GM12892 (cell line): ENCODE data around the gene CCL13.

Experiments used
- POLR2A ChIP-seq: IDR thresholded peaks from 2 replicates; pipeline ENCODE4 v1.6.1; 2011; ENCODE audit warnings: low read depth, low read length, control low read depth
- POLR2AphosphoS5 ChIP-seq: IDR thresholded peaks from 2 replicates; pipeline ENCODE4 v1.6.1; 2011; ENCODE audit warnings: low read depth, low read length, control low read depth

DNA sequence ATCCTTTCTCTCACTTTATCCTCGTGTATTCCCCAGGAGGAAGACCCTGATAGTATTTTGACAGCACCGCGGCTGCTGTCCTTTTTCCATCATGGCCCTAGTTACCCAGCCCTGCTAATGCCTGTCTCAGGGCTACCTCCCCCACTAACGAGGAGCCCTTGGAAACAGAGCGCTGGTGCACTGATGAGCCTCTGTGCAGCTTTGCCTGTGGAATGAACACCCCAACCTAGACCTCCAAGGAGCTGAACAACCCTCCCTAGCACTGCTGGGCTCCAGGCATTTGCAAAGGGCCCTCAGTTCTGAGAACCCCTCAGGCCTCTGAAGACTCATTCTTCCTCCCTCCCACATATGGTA, 30.0 kb downstream of the CCL13 start:
- TF ChIP-seq POLR2AphosphoS5 (no peak), POLR2A (no peak)
